HG03135 (cell line): Measurements from ENCODE around the gene VAV3.

Experiments
- ATAC-seq: cut with Tn5 transposase; IDR thresholded peaks from one replicate; pipeline ENCODE4 v1.9.1; 2021; ENCODE audit warnings: mild to moderate bottlenecking, moderate library complexity; ENCODE audit not compliant: unreplicated experiment

The VAV3 gene

GRCh38 chr1:107604825-107605224 lies 360.2 kb downstream of the VAV3 start:
- no peak for ATAC-seq

- ATAC-seq, result no peak
Measured at GRCh38 chr1:107600607-107601160, 364.3 kb downstream of the VAV3 start.

- ATAC-seq, result no peak
Measured at GRCh38 chr1:107599220-107599619, 365.8 kb downstream of the VAV3 start.

- no peak for ATAC-seq
Measured at GRCh38 chr1:107597290-107597689, 367.7 kb downstream of the VAV3 start.

GRCh38 chr1:107594536-107594935 lies 370.4 kb downstream of the VAV3 start:
- no peak for ATAC-seq

GRCh38 chr1:107593501-107594209 lies 371.3 kb downstream of the VAV3 start:
- ATAC-seq, result no peak

- no peak for ATAC-seq
Measured at GRCh38 chr1:107590900-107591622, 373.9 kb downstream of the VAV3 start.

GRCh38 chr1:107590087-107590486 lies 374.9 kb downstream of the VAV3 start:
- no peak for ATAC-seq

- ATAC-seq, result no peak
Measured at GRCh38 chr1:107588321-107588720, 376.7 kb downstream of the VAV3 start.

GRCh38 chr1:107575226-107575625 lies 389.8 kb downstream of the VAV3 start:
- no peak for ATAC-seq

- ATAC-seq, result no peak
Measured at GRCh38 chr1:107574044-107574443, 390.9 kb downstream of the VAV3 start.

GRCh38 chr1:107572674-107573211 lies 392.2 kb downstream of the VAV3 start:
- no peak for ATAC-seq

- no peak for ATAC-seq
Measured at GRCh38 chr1:107570768-107571167, 394.2 kb downstream of the VAV3 start.

- ATAC-seq, result no peak
Measured at GRCh38 chr1:107563441-107563840, 401.5 kb downstream of the VAV3 start.

GRCh38 chr1:107559881-107560280 lies 405.1 kb downstream of the VAV3 start:
- ATAC-seq, result no peak

GRCh38 chr1:107557095-107557494 lies 407.9 kb downstream of the VAV3 start:
- ATAC-seq, result no peak

GRCh38 chr1:107555578-107555977 lies 409.4 kb downstream of the VAV3 start:
- no peak for ATAC-seq

GRCh38 chr1:107552781-107553180 lies 412.2 kb downstream of the VAV3 start:
- no peak for ATAC-seq

- ATAC-seq, result no peak
Measured at GRCh38 chr1:107551456-107551855, 413.5 kb downstream of the VAV3 start.

- no peak for ATAC-seq
Measured at GRCh38 chr1:107550358-107550757, 414.6 kb downstream of the VAV3 start.

GRCh38 chr1:107549152-107549810 lies 415.7 kb downstream of the VAV3 start:
- no peak for ATAC-seq
